Measurements from ENCODE around the gene ABHD4. TPM values are rescaled to one million over a fixed set of nuclear protein-coding genes. Genes with fewer than 3 reads are reported as not detected.
A peak's percentile ranks its signal among the peaks of the same experiment; 100 is the strongest.

ABHD4 gene
- total and polyA plus RNA-seq, 7 donors = 6.1 to 64.0 (median 26.4) TPM

DNA sequence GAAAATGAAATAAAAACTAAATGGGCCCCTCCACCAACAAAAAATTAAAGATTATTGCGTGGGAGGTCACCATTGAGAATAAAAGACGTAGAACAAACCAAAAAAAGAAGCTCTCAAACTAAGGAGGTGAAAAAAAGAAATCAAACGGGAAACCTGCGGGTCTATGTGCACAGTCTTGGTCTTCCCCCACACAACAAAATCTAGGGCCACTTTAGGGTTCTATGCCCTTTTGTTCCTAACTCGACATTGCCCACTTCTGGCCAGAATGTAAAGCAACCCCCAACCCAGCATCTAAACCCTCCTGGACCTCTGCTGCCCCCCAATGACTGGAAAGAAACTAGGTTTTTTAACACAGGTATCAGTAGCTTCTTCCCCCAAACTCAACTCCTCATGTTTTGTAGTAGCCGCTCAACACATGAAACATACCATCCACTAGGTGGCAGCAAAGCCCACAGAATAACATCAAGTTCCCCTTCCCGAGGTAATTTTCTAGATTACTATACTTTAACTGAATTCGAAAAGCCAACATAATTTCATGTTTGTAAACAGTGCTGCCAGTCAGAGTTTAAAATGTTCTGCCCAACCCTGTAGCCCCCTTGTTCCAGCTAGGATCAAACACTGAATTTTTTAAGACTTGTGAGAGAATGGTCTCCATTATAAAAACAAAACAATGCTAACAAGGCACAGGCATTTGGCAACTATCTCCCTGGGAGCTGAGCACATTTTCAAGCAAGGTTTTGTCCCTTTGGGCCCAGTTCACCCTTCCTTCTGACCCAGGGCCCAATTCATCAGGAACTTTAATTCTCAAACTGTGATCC lies 27.8 kb upstream of the ABHD4 start:
- WGBS, 3 donors = 30 to 35% (median 30%) methylated on average over 8 of the region's 8 CpGs
- Histone ChIP-seq H3K27ac (peak overlapping the region; percentile 5), H3K4me1 (peaks cover 34% of the 10 kb centered on the region), H3K36me3 (ENCODE audit: insufficient read depth in 1 of 2, low read depth in 1 of 2) (peaks cover 3 to 46% of the 10 kb centered on the region in 2 donors), H3K27me3 (ENCODE audit: insufficient read depth in 3 of 3, low read length in 2 of 3) (no peaks in the 10 kb centered on the region), H3K9me3 (no peaks in the 10 kb centered on the region), H3K4me3 (no peak overlapping the region)
- no peak for DNase-seq
- ATAC-seq = peak; percentile 61 to 82 (median 71)
- TF ChIP-seq, protein P1, sequence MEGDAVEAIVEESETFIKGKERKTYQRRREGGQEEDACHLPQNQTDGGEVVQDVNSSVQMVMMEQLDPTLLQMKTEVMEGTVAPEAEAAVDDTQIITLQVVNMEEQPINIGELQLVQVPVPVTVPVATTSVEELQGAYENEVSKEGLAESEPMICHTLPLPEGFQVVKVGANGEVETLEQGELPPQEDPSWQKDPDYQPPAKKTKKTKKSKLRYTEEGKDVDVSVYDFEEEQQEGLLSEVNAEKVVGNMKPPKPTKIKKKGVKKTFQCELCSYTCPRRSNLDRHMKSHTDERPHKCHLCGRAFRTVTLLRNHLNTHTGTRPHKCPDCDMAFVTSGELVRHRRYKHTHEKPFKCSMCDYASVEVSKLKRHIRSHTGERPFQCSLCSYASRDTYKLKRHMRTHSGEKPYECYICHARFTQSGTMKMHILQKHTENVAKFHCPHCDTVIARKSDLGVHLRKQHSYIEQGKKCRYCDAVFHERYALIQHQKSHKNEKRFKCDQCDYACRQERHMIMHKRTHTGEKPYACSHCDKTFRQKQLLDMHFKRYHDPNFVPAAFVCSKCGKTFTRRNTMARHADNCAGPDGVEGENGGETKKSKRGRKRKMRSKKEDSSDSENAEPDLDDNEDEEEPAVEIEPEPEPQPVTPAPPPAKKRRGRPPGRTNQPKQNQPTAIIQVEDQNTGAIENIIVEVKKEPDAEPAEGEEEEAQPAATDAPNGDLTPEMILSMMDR (IDR thresholded peaks at IDR 0.05) = peak; percentile 87
- intact Hi-C loops (cut with DNase I) = loop anchor here (2.0 to 5.0 kb wide), 2 partner anchors 82 kb away; no protein-coding TSS in a partner anchor

DNA sequence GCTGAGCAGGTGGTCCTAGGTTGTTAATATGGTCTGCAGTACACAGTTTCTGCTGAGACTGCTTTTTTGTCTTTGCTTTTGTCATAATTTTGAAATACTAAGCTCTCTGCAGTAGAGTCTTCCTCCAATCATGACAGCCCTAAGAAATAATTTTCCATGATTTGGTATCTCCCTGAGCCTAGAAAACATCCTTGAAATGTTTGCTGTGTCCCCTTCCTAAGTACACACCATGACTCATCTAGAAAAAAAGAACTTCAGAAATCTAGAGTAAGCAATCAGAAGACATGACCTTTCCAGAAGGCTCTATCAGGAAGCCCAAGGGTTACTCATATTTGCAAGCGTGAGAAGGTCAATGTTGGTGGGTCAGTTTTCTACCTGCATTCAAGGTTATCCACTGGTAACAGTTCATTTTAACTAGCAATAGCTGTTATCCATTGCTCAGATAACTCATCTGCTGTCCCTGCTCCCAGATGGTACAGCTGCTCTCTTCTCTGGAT lies 25.5 kb upstream of the ABHD4 start:
- H3K4me3 ChIP-seq = no peak overlapping the region
- DNase-seq = no peak
- peaks cover 14% of the 10 kb centered on the region for H3K4me1 ChIP-seq
- H3K27ac ChIP-seq = no peak overlapping the region
- ATAC-seq = no peak
- no peaks in the 10 kb centered on the region for H3K9me3 ChIP-seq
- intact Hi-C loops (cut with DNase I) = loop anchor here in 1 of 2 donors (5.0 kb wide), 1 partner anchor 80 kb away; no protein-coding TSS in a partner anchor
- H3K36me3 ChIP-seq (ENCODE audit: insufficient read depth in 1 of 2, low read depth in 1 of 2) = peaks cover 3 to 45% of the 10 kb centered on the region in 2 donors
- WGBS, 3 donors = 89 to 97% (median 94%) methylated on average over 1 of the region's 1 CpG
- TF ChIP-seq, protein P1 (IDR thresholded peaks at IDR 0.05) = no peak
- no peaks in the 10 kb centered on the region for H3K27me3 ChIP-seq (ENCODE audit: insufficient read depth in 3 of 3, low read length in 2 of 3)

DNA sequence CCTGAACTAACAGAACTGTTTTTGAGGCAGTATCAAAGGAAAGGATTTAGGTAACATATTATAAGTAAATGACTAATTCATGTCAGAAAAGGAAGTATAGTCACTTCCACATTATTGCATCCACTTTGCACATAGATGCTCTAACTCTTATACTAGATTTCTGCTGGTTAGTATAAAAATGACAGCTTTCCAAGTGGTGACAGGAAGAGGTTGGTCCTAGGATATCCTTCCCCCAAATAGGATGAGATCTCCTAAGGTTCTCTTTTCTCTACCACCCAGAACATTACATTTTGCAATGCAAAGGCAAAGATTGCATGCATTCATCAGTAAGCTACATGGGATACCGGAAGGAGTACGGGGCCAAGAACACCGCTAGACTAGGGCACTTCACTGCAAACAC lies 24.3 kb upstream of the ABHD4 start:
- intact Hi-C loops (cut with DNase I) = loop anchor here in 1 of 2 donors (5.0 kb wide), 1 partner anchor 78 kb away; no protein-coding TSS in a partner anchor
- Histone ChIP-seq H3K27me3 (ENCODE audit: insufficient read depth in 3 of 3, low read length in 2 of 3) (no peaks in the 10 kb centered on the region), H3K27ac (no peak overlapping the region), H3K4me3 (no peak overlapping the region), H3K36me3 (ENCODE audit: insufficient read depth in 1 of 2, low read depth in 1 of 2) (peaks cover 3 to 44% of the 10 kb centered on the region in 2 donors), H3K9me3 (no peaks in the 10 kb centered on the region), H3K4me1 (peaks cover 8% of the 10 kb centered on the region)
- DNase-seq (no peak), ATAC-seq (no peak)
- TF ChIP-seq, protein P1 (IDR thresholded peaks at IDR 0.05) = no peak
- 96 to 100% (median 96%) methylated on average over 3 of the region's 3 CpGs for WGBS, 3 donors

DNA sequence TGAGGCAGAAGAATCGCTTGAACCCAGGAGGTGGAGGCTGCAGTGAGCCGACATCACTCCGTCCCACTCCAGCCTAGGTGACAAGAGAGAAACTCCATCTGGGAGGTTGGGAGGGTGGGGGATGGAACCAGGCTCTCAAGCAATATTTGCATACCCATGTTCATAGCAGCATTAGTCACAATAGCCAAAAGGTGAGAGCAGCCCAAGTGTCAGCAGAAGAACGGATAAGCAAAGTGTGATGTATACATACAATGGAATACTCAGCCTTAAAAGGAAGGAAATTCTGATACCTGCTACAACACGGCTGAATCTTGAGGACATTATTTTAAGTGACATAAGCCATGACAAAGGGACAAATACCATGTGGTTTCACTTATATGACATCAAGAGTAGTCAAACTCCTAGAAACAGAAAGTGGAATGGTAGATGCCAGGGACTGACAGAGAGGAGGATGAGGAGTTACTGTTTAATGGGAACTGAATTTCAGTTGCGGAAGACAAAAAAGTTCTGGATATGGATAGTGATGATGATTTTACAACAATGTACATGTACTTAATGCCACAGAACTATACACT lies 20.7 kb upstream of the ABHD4 start:
- intact Hi-C loops (cut with DNase I) = no loop called here
- H3K4me3 ChIP-seq = no peak overlapping the region
- WGBS, 3 donors = 79 to 82% (median 80%) methylated on average over 6 of the region's 6 CpGs
- DNase-seq (no peak), ATAC-seq (no peak)
- H3K36me3 ChIP-seq (ENCODE audit: insufficient read depth in 1 of 2, low read depth in 1 of 2) = peaks cover 3 to 39% of the 10 kb centered on the region in 2 donors
- TF ChIP-seq, protein P1 (IDR thresholded peaks at IDR 0.05) = no peak
- no peaks in the 10 kb centered on the region for H3K4me1 ChIP-seq
- no peaks in the 10 kb centered on the region for H3K27me3 ChIP-seq (ENCODE audit: insufficient read depth in 3 of 3, low read length in 2 of 3)
- no peaks in the 10 kb centered on the region for H3K9me3 ChIP-seq
- no peak overlapping the region for H3K27ac ChIP-seq

Data from psoas muscle (tissue), 8 donors.